Stimulated activated CD4-positive, alpha-beta T cell treated with anti-CD3 and anti-CD28 coated beads, Interleukin-12 subunit alpha, Interleukin-12 subunit beta, amount 100 ng/mL, for 4 hours (primary cell): Measurements from ENCODE around the gene GRIA1.

ENCODE experiments used
- DNase-seq: peaks from one replicate; pipeline ENCODE4 v3.0.0-alpha.2; 2020

GRIA1 gene

DNA sequence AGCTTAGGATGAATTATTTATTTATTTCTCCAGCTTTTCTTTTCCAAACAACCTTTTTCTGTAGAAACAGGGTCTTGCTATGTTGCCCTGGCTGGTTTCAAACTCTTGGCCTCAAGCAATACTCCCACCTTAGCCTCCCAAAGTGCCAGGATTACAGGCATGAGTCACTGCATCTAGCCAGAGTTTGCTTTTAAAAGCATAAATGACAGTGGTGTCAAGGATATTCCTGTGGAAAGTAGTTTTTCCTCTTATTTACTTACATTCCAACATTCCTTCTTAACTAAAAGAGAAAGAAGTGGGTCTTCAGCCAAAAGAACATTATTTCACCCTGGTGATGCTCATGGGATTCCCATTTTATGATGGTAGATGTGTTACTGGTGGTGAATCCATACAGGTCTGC is 62.4 kb downstream of the GRIA1 start:
- no peak for DNase-seq

DNA sequence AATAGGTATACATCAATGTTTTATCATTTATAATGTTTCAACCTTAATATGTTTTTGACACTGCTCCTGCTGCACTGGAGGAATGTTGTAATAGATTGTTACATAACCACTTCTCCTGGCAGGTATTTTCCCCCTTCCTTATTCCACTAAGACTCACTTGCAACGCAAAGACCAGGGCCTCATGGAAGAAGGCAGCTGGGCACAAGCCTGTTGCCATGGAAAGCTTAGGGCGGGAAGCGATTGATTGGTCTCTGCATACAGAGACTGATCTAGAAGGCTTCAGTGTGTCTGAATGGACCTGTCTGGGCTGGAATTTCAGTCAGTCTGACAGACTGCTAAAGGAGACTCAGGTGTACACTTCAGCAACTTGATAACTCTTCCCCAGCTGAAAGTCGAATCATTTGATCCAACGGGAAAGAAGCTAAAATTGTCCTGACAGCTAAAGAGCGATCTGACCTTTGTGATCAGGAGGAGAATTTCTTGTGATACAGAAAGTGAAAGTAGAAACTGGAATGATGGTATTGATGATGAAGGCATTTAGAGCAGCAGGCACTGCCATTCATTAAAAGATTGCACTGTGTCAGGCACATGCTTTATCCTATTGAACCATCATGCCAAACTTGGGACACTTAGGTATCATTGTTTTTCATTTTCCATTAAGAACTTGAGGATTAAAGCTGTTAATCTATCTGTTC is 65.1 kb downstream of the GRIA1 start:
- no peak for DNase-seq

GRCh38 chr5:153558957-153559356 is 68.5 kb downstream of the GRIA1 start:
- no peak for DNase-seq

GRCh38 chr5:153559926-153560325 is 69.5 kb downstream of the GRIA1 start:
- no peak for DNase-seq

GRCh38 chr5:153562189-153562588 is 71.7 kb downstream of the GRIA1 start:
- DNase-seq = no peak

DNA sequence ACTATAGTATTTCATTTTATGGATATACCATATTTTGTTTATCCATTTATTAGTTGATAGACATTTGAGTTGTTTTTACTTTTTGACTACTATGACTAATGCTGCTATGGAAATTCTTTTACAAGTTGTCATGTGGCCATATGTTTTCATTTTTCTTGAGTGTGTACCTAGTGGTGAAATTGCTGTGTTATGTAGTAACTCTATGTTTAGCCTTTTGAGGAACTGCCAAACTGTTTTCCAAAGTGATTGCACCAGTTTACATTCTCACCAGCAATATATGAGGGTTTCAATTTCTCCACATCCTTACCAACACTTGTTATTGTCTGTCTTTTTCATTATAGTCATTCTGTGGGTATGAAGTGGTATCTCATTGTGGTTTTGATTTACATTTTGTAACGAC is 75.4 kb downstream of the GRIA1 start:
- DNase-seq = no peak

GRCh38 chr5:153569036-153569435 is 78.6 kb downstream of the GRIA1 start:
- DNase-seq = no peak

DNA sequence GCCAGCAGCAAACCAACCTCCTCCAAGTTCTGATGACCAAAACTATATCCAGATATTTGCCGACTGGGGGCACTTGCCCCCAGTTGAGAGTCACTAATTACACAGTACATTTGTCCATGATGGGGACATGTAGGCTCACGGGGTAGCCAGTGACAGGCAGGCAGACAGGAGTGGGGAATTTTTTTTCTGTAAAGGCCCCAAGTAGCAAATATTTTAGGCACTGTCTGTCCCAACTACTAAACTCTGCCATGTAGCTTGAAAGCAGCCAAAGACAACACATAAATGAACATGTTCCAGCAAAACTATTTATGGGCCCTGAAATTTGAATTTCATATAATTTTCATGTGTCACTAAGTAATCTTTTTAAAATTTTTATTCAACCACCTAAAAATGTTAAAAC is 80.7 kb downstream of the GRIA1 start:
- DNase-seq = no peak

- DNase-seq = no peak
Observed at GRCh38 chr5:153572411-153573145, 82.1 kb downstream of the GRIA1 start.

GRCh38 chr5:153573326-153574033 is 83.0 kb downstream of the GRIA1 start:
- DNase-seq = no peak

- no peak for DNase-seq
Observed at GRCh38 chr5:153584126-153584959, 93.9 kb downstream of the GRIA1 start.

DNA sequence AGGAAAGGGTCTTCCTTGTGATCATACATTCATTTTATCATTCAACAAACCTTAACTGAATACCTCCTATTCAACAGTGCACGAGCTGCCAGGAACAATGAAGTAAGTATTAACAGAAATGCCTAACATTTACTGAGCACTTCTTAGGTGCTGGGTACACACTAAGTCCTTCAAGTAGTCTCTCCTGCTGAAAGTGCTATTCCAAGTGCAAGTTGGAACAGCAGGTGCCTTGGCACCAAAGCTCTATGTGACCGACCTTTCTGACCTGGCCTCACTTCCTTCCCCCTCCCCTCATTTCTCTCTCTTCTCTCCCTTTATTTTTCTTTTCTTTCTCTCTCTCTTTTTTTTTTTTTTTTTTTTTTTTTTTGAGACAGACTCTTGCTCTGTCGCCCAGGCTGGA is 94.5 kb downstream of the GRIA1 start:
- DNase-seq = no peak

GRCh38 chr5:153585622-153586277 is 95.3 kb downstream of the GRIA1 start:
- no peak for DNase-seq

DNA sequence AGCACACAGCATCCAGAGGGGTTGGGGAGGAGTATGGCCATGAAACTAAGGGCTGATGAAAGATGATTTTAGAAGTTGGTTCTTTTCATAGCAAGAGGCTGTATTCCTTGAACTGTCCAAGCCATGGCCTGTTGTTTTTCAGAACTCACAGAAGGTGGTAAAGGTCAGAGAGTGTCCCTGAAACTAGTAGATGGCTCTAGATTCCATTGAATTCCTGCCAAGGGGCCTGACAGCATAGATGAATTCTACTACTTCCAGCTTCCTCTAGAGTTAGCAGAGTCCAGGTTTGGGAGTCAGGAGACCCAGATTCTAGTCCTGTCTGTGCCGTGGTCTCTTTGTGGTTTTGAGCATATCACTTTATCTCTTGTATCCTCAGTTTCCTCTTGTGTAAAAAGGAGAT is 101.6 kb downstream of the GRIA1 start:
- no peak for DNase-seq

GRCh38 chr5:153594785-153595184 is 104.3 kb downstream of the GRIA1 start:
- no peak for DNase-seq

GRCh38 chr5:153598099-153598498 is 107.6 kb downstream of the GRIA1 start:
- no peak for DNase-seq

DNA sequence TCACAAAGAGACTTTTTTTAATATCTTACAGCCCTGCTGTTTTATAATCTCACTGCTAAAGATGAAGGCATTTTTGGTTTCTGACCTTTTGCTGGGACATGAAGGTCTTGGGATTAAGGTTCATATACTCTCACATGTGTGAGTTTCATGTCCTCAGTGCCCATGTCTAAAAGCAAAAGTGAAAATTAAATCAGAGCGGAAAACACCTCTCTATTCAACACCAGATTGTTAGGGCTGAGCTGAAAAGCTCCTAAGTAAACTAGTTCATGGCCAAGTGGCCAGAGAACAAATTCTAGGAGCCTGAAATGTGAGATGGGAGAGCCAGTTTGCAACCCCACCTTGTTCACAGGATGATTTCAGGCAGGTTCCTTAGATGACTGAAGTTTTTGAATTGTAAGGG is 110.9 kb downstream of the GRIA1 start:
- no peak for DNase-seq

- DNase-seq = no peak
Observed at GRCh38 chr5:153605386-153605785, 114.9 kb downstream of the GRIA1 start.

DNA sequence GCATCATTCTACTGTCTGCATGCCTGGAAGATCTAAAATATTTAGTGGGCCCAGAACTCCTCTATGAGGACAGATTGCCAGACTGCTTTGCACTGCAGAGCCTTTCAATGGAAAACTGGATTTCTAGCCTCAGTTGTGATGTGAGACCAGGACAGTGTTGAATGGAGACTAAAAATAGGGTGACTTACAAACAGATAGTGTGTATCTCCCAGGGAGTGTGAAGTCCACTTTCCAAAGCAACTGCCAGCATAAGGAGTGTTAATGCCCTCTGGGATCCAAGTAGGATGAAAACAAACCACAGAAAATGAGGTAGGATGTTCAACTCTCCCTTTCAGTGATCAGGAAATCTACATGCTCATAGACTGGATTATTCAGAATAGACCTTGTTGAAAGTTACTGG is 119.5 kb downstream of the GRIA1 start:
- no peak for DNase-seq

- DNase-seq = no peak
Observed at GRCh38 chr5:153610811-153611210, 120.3 kb downstream of the GRIA1 start.

DNA sequence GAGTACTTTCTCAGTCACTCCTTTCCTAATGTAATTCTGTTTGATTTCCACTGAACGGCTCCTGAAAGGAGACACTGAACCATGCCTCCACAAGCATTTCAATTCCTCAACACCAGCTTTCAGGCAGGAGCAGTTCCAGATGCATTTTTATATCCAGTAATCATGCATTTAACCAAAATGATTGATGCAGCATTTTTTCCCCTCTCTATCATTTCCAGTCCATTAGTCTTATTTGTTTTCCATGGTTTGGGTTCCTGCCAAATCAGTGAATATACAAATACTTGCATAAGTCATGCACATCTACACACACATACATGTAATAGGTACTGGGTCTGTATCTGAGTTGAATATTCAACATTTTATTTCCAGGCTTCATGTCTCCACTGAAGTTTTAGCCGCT is 122.7 kb downstream of the GRIA1 start:
- no peak for DNase-seq

DNA sequence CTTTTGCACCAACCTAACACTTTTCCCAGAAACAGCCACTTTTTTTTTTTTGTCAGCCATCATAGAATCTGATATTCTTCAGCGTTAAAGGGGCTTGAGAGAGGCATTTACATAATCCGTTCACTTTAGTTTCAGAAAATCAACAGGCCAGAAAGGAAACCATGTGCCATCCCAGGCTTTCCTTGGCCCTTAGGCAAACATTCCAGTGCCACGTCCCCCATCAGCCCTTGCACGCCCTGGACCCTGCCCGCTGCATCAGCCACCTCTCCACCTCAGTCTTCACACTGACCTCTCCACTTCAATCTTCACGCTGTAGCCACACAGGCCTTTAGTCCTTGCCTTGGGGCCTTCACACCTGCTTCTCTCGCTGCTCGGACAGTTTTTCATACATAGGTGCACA is 123.2 kb downstream of the GRIA1 start:
- no peak for DNase-seq

DNA sequence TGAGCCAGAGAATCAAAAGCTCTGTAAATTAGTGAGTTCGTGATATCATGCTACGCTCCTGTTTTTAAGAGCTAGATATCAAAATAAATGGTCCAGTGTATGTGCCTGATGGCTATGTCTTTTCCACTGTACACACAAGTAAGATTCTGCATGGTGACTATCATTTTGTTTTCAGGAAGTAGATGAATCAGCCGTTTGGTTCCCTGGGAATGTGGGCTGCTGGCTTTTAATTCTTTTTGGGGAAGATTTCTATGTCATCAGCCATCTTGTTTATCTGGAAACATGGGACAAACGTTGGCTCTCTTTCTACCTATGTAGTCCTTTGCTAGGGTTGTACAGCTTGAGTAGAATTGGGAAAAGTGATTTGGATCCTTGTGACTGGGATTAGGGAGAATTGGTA is 126.7 kb downstream of the GRIA1 start:
- DNase-seq = no peak
